ENCODE measurements around the gene SMOC2. TPM values are rescaled to one million over a fixed set of nuclear protein-coding genes. Genes with fewer than 3 reads are reported as not detected.

Gene SMOC2
- total RNA-seq, 4 donors from 2014 or later = 30.5 to 52.4 (median 37.9) TPM

DNA sequence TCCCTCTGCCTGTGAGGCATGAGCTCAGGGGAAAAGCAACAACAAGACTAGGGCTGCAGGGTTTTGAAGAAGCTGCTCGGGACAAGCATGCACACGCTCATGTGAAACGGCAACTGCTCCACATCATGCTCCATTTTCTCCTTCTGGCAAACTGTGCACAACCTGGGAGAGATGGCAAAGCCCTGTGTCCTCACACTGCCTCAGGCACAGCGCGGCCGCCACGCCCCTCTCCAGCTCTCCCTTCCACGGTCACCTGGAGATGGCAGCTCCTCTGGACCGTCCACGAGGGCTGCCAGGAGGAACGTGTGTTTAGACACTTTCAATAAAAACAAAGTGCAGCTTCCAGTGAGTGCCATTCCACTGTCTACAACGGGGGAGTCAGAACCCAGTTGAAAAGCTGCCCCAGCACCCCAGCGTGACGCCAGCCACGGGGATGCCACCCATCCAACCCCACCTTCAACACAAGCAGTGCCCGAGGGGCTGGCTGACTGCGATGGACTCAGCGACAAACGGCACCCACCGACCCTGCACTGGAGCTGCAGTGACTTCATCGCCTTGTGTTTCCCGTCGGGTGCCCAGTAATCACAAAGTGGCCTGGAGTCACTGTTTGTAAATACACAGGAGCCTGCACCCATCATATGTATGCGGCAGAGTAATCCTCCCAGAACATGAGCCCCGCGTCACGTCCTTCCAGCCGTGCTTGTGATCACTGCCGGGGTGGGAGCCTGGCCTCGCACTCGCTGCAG is 16.1 kb downstream of the SMOC2 start:
- TF ChIP-seq, protein P1, sequence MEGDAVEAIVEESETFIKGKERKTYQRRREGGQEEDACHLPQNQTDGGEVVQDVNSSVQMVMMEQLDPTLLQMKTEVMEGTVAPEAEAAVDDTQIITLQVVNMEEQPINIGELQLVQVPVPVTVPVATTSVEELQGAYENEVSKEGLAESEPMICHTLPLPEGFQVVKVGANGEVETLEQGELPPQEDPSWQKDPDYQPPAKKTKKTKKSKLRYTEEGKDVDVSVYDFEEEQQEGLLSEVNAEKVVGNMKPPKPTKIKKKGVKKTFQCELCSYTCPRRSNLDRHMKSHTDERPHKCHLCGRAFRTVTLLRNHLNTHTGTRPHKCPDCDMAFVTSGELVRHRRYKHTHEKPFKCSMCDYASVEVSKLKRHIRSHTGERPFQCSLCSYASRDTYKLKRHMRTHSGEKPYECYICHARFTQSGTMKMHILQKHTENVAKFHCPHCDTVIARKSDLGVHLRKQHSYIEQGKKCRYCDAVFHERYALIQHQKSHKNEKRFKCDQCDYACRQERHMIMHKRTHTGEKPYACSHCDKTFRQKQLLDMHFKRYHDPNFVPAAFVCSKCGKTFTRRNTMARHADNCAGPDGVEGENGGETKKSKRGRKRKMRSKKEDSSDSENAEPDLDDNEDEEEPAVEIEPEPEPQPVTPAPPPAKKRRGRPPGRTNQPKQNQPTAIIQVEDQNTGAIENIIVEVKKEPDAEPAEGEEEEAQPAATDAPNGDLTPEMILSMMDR (IDR thresholded peaks at IDR 0.05; ENCODE audit: low read depth) = no peak

DNA sequence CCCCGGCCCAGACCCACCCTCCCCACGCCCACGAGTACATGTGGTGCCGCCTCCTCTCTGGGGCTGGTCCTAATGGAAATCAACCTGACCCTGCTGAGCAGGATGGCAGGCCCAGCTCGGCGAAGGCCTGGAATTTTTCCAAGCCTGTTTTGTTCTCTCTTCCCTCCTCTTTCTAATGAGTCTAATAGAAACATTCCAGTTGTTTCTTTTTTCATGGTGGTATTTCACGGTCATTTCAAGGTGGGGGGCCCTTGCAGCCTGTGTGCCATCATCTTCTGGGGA is 16.6 kb downstream of the SMOC2 start:
- TF ChIP-seq, protein P1 (IDR thresholded peaks at IDR 0.05; ENCODE audit: low read depth) = no peak

DNA sequence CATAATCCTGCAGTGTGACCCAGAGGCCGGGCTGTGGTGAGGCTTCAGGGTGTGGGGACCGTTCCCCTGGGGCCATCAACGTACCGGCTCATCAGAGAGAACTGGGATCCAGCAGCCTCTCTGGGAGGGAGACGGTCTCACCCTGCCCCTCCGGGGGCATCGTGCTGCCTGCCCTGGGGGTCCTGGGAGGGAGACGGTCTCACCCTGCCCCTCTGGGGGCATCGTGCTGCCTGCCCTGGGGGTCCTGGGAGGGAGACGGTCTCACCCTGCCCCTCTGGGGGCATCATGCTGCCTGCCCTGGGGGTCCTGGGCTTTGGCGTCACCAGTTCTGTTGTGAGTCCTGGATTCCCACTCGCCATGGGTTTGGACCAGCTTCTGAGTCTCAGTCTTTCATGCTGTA is 17.1 kb downstream of the SMOC2 start:
- TF ChIP-seq, protein P1 (IDR thresholded peaks at IDR 0.05; ENCODE audit: low read depth) = no peak

DNA sequence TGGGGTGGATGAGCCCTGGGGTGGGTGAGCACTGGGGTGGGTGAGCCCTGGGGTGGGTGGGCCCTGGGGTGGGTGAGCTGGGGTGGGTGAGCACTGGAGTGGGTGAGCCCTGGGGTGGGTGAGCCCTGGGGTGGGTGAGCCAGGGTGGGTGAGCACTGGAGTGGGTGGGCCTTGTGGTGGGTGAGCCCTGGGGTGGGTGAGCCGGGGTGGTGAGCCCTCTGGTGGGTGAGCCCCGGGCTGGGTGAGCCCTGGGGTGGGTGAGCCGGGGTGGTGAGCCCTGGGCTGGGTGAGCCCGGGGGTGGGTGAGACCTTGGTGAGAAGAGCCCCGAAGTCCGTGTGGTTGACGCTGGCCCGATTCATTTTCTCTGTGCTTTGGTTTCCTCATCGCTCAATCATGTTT is 18.6 kb downstream of the SMOC2 start:
- TF ChIP-seq, protein P1 (IDR thresholded peaks at IDR 0.05; ENCODE audit: low read depth) = no peak

DNA sequence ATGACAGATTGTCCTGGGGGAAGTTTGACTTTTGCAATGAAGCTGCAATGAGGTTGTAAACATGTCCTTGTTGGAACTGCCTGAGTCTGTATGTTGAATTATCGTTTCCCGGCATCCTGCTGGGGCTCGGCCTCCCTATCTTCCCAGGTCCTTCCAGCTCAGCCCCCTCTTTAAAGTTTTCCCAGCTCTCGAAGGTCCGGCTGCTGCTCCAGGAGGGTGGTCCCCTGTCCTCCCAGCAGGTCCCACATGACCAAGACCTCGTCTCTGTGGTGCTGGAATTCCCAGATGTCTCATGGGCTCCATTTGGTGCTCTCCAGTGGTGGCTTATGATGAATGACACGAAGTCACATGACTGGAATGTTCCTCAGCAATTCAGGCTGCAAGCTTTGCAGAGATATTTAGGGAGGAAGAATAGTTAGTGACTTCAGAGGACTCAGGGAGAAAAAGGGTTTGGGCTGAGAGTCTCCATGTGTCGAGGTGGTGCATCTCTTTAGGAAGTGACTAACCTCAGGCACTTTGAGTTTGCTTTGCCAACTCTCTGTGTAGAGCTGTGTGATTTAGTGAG is 21.4 kb downstream of the SMOC2 start:
- TF ChIP-seq, protein P1 (IDR thresholded peaks at IDR 0.05; ENCODE audit: low read depth) = no peak

DNA sequence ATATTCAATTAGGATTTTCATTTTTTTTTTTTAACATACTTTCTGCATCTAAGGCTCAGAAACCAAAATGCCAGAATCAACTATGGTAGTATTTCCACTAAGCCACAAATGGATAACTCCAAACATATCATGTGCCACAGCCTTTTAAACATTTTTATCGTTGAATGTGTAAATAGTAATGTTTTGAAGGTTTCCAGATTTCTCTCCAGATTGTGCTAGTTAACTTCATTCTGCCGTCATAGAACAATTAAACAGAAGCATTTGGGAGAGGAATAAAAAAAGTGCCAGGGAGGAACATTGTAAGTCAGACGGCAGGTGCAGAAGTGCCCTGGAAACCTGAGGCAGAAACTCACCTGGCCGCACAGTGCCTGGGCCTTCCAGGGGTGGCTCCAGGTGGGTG is 23.6 kb downstream of the SMOC2 start:
- TF ChIP-seq, protein P1 (IDR thresholded peaks at IDR 0.05; ENCODE audit: low read depth) = no peak

DNA sequence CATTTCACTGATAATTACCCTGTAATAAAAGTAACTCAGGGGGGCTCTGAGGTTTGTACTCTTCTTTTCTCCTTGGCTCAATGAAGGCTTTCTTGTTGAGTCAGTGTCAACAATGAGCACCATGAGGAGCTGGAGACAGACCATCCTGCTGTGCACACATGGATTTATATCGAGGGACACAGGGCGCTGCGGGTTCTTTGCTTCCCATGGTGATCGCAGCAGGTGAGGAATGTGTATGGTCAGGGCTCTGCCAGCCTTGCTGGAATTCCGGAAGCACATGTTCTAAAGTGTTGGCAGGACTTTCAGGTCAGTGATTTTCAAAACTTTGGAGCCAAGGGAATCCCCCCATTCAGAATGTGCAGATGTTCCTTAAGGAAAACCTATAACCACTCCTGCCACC is 27.1 kb downstream of the SMOC2 start:
- TF ChIP-seq, protein P1 (IDR thresholded peaks at IDR 0.05; ENCODE audit: low read depth) = no peak
